Fibroblast of lung (primary cell): ENCODE results near the gene P4HA1. TPM values are rescaled to one million over a fixed set of nuclear protein-coding genes. Genes with fewer than 3 reads are reported as not detected.

Experiments
- DNase-seq, 2 donors: peaks; one replicate each; pipeline versions ENCODE4 v3.0.0 to v3.0.0-alpha.2; 2010; ENCODE audit warnings: low read depth in 2 of 2
- H2AFZ ChIP-seq: 2 replicates; pipeline ENCODE4 v1.5.1; 2012; ENCODE audit warnings: low read length, control low read depth, inconsistent platforms
- H3K27ac ChIP-seq: 2 replicates; pipeline ENCODE4 v1.5.1; 2011; ENCODE audit warnings: low read length, control low read depth; ENCODE audit not compliant: insufficient read depth
- H3K27me3 ChIP-seq: 2 replicates; pipeline ENCODE4 v1.5.1; 2011; ENCODE audit warnings: mild to moderate bottlenecking, low read length; ENCODE audit not compliant: control insufficient read depth, insufficient read depth
- H3K36me3 ChIP-seq: 2 replicates; pipeline ENCODE4 v1.5.1; 2011; ENCODE audit warnings: low read length; ENCODE audit not compliant: control insufficient read depth, insufficient read depth
- H3K4me1 ChIP-seq: 2 replicates; pipeline ENCODE4 v1.5.1; 2011; ENCODE audit warnings: low read length; ENCODE audit not compliant: control insufficient read depth, insufficient read depth; ENCODE audit errors: extremely low read depth
- H3K4me2 ChIP-seq: 2 replicates; pipeline ENCODE4 v1.5.1; 2011; ENCODE audit warnings: low read length, control low read depth; ENCODE audit not compliant: insufficient read depth; ENCODE audit errors: extremely low read depth
- H3K4me3 ChIP-seq, 4 experiments: fragments of 200-600 bp in 1 of 4; sonication (generic) in 1 of 4; replicated peaks in 1 of 4; 2 replicates each; pipeline ENCODE4 v1.5.1; 2011 to 2016; ENCODE audit warnings: low read length in 4 of 4, low read depth in 3 of 4, mild to moderate bottlenecking in 3 of 4, control low read depth in 2 of 4, inconsistent platforms in 1 of 4, mixed read lengths in 1 of 4; ENCODE audit not compliant: insufficient read depth in 1 of 4; ENCODE audit errors: control extremely low read depth in 1 of 4
- H3K79me2 ChIP-seq: 2 replicates; pipeline ENCODE4 v1.5.1; 2012; ENCODE audit warnings: mild to moderate bottlenecking, low read length, inconsistent platforms; ENCODE audit not compliant: control insufficient read depth, insufficient read depth
- H3K9ac ChIP-seq: 2 replicates; pipeline ENCODE4 v1.5.1; 2011; ENCODE audit warnings: mild to moderate bottlenecking, low read length, control low read depth; ENCODE audit not compliant: insufficient read depth
- H3K9me3 ChIP-seq: 2 replicates; pipeline ENCODE4 v1.5.1; 2012; ENCODE audit warnings: low read depth, low read length; ENCODE audit not compliant: control insufficient read depth, insufficient read depth
- H4K20me1 ChIP-seq: 2 replicates; pipeline ENCODE4 v1.5.1; 2011; ENCODE audit warnings: low read length; ENCODE audit not compliant: control insufficient read depth, insufficient read depth; ENCODE audit errors: extremely low read depth
- CTCF ChIP-seq, 2 donors: IDR thresholded peaks in 1 of 2; conservative IDR thresholded peaks in 1 of 2; 1 replicate in 1 of 2; 2 replicates in 1 of 2; pipeline ENCODE4 v1.5.1; 2011 to 2012; ENCODE audit warnings: low read length in 2 of 2, control low read depth in 1 of 2, inconsistent platforms in 1 of 2, low read depth in 1 of 2, mild to moderate bottlenecking in 1 of 2
- EZH2 ChIP-seq: IDR thresholded peaks from 2 replicates; pipeline ENCODE4 v1.5.1; 2012; ENCODE audit warnings: low read length, control low read depth, mild to moderate bottlenecking; ENCODE audit errors: missing control alignments
- polyA plus RNA-seq, 2 donors: library from polyadenylated mRNA; depleted of rRNA in 1 of 2; stranded (reverse) in 1 of 2; unstranded in 1 of 2; fragments of >200 nt; gene quantifications; 2 replicates each; pipeline ENCODE4 v1.2.1, GENCODE V29; 2011 to 2012; ENCODE audit warnings: missing spikeins in 1 of 2
- total RNA-seq: library from RNA; depleted of rRNA; stranded (reverse); fragments of >200 nt; gene quantifications from 2 replicates; pipeline ENCODE4 v1.2.1, GENCODE V29; 2014

The P4HA1 gene
- total and polyA plus RNA-seq, 2 donors (not counting 1 experiment from before 2014, with no cell fraction given): 147 to 226 TPM

- Histone ChIP-seq H3K27me3 (no peaks in the 10 kb centered on the region), H3K9me3 (no peaks in the 10 kb centered on the region), H2AFZ (no peak overlapping the region), H4K20me1 (no peaks in the 10 kb centered on the region), H3K4me3 (no peak overlapping the region), H3K27ac (no peak overlapping the region), H3K79me2 (no peaks in the 10 kb centered on the region), H3K4me2 (no peak overlapping the region), H3K4me1 (peaks cover 4% of the 10 kb centered on the region), H3K9ac (no peak overlapping the region), H3K36me3 (peaks cover 2% of the 10 kb centered on the region)
- no peak for TF ChIP-seq EZH2
- no peak for DNase-seq
Observed at GRCh38 chr10:73119457-73119856, 22.8 kb upstream of the P4HA1 start.

DNA sequence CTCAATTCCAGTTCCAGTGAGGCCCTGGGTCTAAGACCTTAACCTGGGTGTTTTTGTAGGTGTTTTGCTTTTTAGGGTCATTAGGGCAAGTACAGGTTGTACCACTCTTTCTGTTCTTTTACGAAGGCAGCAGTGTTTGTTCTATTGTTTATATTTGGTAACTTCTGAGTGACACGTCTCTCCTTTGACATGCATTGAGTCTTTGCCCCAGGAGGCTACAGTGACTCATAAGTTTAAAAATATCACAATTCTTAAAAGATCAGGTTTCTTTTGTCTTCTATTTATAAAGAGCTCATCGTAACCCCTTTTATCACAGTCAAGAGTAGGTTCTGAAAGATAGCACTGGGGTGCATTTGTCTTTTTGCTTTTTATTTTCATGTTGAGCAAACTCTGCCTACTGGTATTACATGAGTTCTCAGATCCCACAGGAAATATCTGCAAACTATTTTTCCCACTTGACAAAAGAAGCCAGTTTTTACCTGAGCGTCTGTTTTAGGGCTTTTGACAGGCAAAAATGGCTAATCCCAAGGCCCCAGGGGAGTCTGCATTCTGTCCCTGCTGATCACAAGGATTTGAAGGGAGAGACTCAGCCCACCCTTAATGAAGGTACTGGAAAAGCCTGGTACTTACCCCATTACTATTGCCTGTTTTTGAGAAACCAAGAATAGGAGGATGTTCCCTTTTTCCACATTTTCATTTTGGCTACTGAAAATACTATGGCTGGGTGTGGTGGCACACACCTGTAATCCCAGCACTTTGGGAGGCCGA is 21.5 kb upstream of the P4HA1 start:
- no peak overlapping the region for H2AFZ ChIP-seq
- H3K4me3 ChIP-seq: peak overlapping the region in 1 of 4 experiments; percentile 19

DNA sequence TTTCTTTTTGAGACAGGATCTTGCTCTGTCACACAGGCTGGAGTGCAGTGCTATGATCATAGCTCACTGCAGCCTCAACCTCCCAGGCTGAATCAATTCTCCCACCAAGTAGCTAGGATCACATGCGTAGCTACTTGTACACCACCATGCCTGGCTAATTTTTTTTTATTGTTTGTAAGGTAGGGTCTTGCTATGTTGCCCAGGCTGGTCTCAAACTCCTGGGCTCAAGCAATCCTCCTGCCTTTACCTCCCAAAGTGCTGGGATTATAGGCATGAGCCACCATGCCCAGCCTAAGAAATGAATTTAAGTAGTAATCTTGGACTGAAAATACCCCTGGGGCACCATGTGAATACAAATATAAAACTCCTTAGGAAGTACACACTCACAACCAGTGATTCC is 19.4 kb upstream of the P4HA1 start:
- Histone ChIP-seq H3K9ac (no peak overlapping the region), H3K4me2 (no peak overlapping the region), H3K9me3 (no peaks in the 10 kb centered on the region), H2AFZ (no peak overlapping the region), H3K36me3 (no peaks in the 10 kb centered on the region), H3K79me2 (no peaks in the 10 kb centered on the region), H3K27me3 (no peaks in the 10 kb centered on the region), H3K27ac (no peak overlapping the region), H3K4me3 (no peak overlapping the region), H4K20me1 (no peaks in the 10 kb centered on the region), H3K4me1 (peaks cover 6% of the 10 kb centered on the region)
- no peak for TF ChIP-seq EZH2
- no peak for TF ChIP-seq CTCF (conservative IDR thresholded peaks at IDR 0.05 in 1 of 2, IDR thresholded peaks at IDR 0.05 in 1 of 2; ENCODE audit: low read depth in 1 of 2, low read length in 2 of 2)
- DNase-seq: no peak

More for the DNA sequence above, 21.5 kb upstream of the P4HA1 start:
- Histone ChIP-seq H3K27me3 (no peaks in the 10 kb centered on the region), H3K4me2 (peak overlapping the region; percentile 42), H3K9ac (peak overlapping the region; percentile 5), H3K36me3 (no peaks in the 10 kb centered on the region), H3K27ac (peak overlapping the region; percentile 41), H4K20me1 (no peaks in the 10 kb centered on the region), H3K9me3 (no peaks in the 10 kb centered on the region), H3K79me2 (no peaks in the 10 kb centered on the region), H3K4me1 (peaks cover 4% of the 10 kb centered on the region)
- TF ChIP-seq CTCF (conservative IDR thresholded peaks at IDR 0.05 in 1 of 2, IDR thresholded peaks at IDR 0.05 in 1 of 2; ENCODE audit: low read depth in 1 of 2, low read length in 2 of 2) (no peak), EZH2 (no peak)
- peak; percentile 42 to 60 for DNase-seq
